B cell (primary cell): Measurements from ENCODE around the gene GRB10. TPM values are rescaled to one million over a fixed set of nuclear protein-coding genes. Genes with fewer than 3 reads are reported as not detected.

Experiments
- ATAC-seq: fragments of 200-7000 bp; cut with Tn5 transposase; one replicate; pipeline ENCODE4 v1.10.0; 2021; ENCODE audit warnings: low read depth, mild to moderate bottlenecking, moderate number of reproducible peaks, moderate library complexity
- CTCF ChIA-PET: fragments of 350-600 bp; sonication (Branson Sonifier 250); formaldehyde crosslinking; loops from one replicate; lab custom pipeline; 2021; ENCODE audit warnings: antibody characterized with exemption, inconsistent platforms; lab: Charles Lee
- POLR2A ChIA-PET: fragments of 350-600 bp; sonication (Branson Sonifier 250); formaldehyde crosslinking; loops from one replicate; lab custom pipeline; 2021; ENCODE audit warnings: antibody characterized with exemption; lab: Charles Lee
- DNase-seq: peaks from one replicate; pipeline ENCODE4 v3.0.0; 2013
- H2AFZ ChIP-seq: 2 replicates; pipeline ENCODE4 v1.6.1; 2012; ENCODE audit warnings: mild to moderate bottlenecking, low read depth, low read length; ENCODE audit not compliant: insufficient read depth, poor library complexity, severe bottlenecking
- H3K27ac ChIP-seq, 2 donors: 1 replicate in 1 of 2; 2 replicates in 1 of 2; pipeline ENCODE4 v1.5.1; 2012 to 2013; ENCODE audit warnings: low read length in 2 of 2, mild to moderate bottlenecking in 2 of 2, moderate library complexity in 1 of 2
- H3K27me3 ChIP-seq, 4 experiments: fragments of 200-600 bp in 1 of 4; sonication (generic) in 1 of 4; replicated peaks in 1 of 4; 1 replicate in 2 of 4; 2 replicates in 2 of 4; pipeline versions ENCODE4 v1.6.1 to v1.7.0; 2013 to 2016; ENCODE audit warnings: low read length in 3 of 4, mild to moderate bottlenecking in 2 of 4, mixed read lengths in 1 of 4, moderate library complexity in 1 of 4; ENCODE audit not compliant: insufficient read depth in 4 of 4, control insufficient read depth in 3 of 4; ENCODE audit errors: control extremely low read depth in 1 of 4
- H3K36me3 ChIP-seq, 2 experiments: replicated peaks in 1 of 2; 1 replicate in 1 of 2; 2 replicates in 1 of 2; pipeline versions ENCODE4 v1.6.1 to v1.7.1; 2013; ENCODE audit warnings: low read length in 1 of 2; ENCODE audit not compliant: insufficient read depth in 2 of 2, control insufficient read depth in 1 of 2; ENCODE audit errors: control extremely low read depth in 1 of 2, extremely low read depth in 1 of 2
- H3K4me1 ChIP-seq, 2 donors: fragments of 200-600 bp in 1 of 2; sonication (generic) in 1 of 2; 1 replicate in 1 of 2; 2 replicates in 1 of 2; pipeline versions ENCODE4 v1.5.1 to v1.6.1; 2013 to 2017; ENCODE audit warnings: low read length in 2 of 2; ENCODE audit not compliant: control insufficient read depth in 2 of 2, insufficient read depth in 2 of 2
- H3K4me2 ChIP-seq: replicated peaks from 2 replicates; pipeline ENCODE3; 2012; ENCODE audit warnings: mild to moderate bottlenecking, low read depth, low read length; ENCODE audit not compliant: poor library complexity, severe bottlenecking
- H3K4me3 ChIP-seq, 5 experiments: fragments of 200-600 bp in 1 of 5; sonication (generic) in 1 of 5; 1 replicate in 3 of 5; 2 replicates in 2 of 5; pipeline versions ENCODE4 v1.5.1 to v1.7.0; 2011 to 2016; ENCODE audit warnings: low read length in 4 of 5, mild to moderate bottlenecking in 4 of 5, low read depth in 2 of 5, control low read depth in 1 of 5, moderate library complexity in 1 of 5; ENCODE audit not compliant: insufficient read depth in 1 of 5; ENCODE audit errors: control extremely low read depth in 1 of 5, extremely low read depth in 1 of 5
- H3K79me2 ChIP-seq: fragments of 200-600 bp; sonication (generic); one replicate; pipeline ENCODE4 v1.6.0; 2016; ENCODE audit warnings: low read length; ENCODE audit not compliant: control insufficient read depth, insufficient read depth
- H3K9ac ChIP-seq: fragments of 200-600 bp; sonication (generic); 2 replicates; pipeline ENCODE4 v1.6.1; 2017; ENCODE audit warnings: mild to moderate bottlenecking, low read length, moderate library complexity
- H3K9me3 ChIP-seq, 3 donors: one replicate each; pipeline versions ENCODE4 v1.6.1 to v1.7.1; 2013; ENCODE audit warnings: low read length in 2 of 3; ENCODE audit not compliant: control insufficient read depth in 2 of 3, insufficient read depth in 1 of 3; ENCODE audit errors: control extremely low read depth in 1 of 3
- H4K20me1 ChIP-seq: 2 replicates; pipeline ENCODE4 v1.6.0; 2012; ENCODE audit warnings: mild to moderate bottlenecking, low read length; ENCODE audit not compliant: insufficient read depth, control insufficient read depth, poor library complexity, severe bottlenecking
- H3K27ac Mint-ChIP-seq: one replicate; pipeline ENCODE4 v1.8.0; 2021; ENCODE audit warnings: mixed read lengths
- H3K27me3 Mint-ChIP-seq: one replicate; pipeline ENCODE4 v1.8.0; 2021; ENCODE audit warnings: mixed read lengths
- H3K4me1 Mint-ChIP-seq: one replicate; pipeline ENCODE4 v1.8.0; 2021; ENCODE audit warnings: mixed read lengths
- H3K4me3 Mint-ChIP-seq: one replicate; pipeline ENCODE4 v1.8.0; 2021; ENCODE audit warnings: mixed read lengths
- H3K9me3 Mint-ChIP-seq: one replicate; pipeline ENCODE4 v1.8.0; 2022; ENCODE audit warnings: mixed read lengths; ENCODE audit not compliant: insufficient read depth
- CTCF ChIP-seq: fragments of 200-600 bp; IDR thresholded peaks from one replicate; pipeline ENCODE4 v1.8.0; 2022; ENCODE audit warnings: antibody characterized with exemption, mild to moderate bottlenecking
- EZH2 ChIP-seq: IDR thresholded peaks from 2 replicates; pipeline ENCODE4 v1.6.1; 2012; ENCODE audit warnings: borderline replicate concordance, low read depth, mild to moderate bottlenecking, moderate library complexity, low read length; ENCODE audit not compliant: insufficient read depth, poor library complexity, severe bottlenecking
- WGBS: methylation state at CpG from one replicate; pipeline ENCODE4 v1.1.5; 2013; ENCODE audit warnings: missing lambda C conversion rate; ENCODE audit not compliant: insufficient coverage; 5-methylcytosine and 5-hydroxymethylcytosine counted together
- intact Hi-C: fragments of 100-400 bp; cut with micrococcal nuclease; formaldehyde crosslinking; loops from one replicate; pipeline ENCODE4 v1.10.0; 2022
- polyA plus RNA-seq: library from polyadenylated mRNA; depleted of rRNA; stranded (reverse); fragments of >200 nt; gene quantifications from 2 replicates; pipeline ENCODE4 v1.2.3, GENCODE V29; 2012
- total RNA-seq, 2 donors: library from RNA; stranded (reverse); fragments of 120-200 nt in 1 of 2; gene quantifications; 1 replicate in 1 of 2; 2 replicates in 1 of 2; pipeline versions ENCODE4 v1.2.3 to v1.2.4, GENCODE V29; 2013 to 2022

Gene GRB10
- total and polyA plus RNA-seq, 2 donors (not counting 1 experiment from before 2014, with no cell fraction given), result 0.04 TPM; not detected in 1

GRCh38 chr7:50775231-50775630 lies 7.5 kb downstream of the GRB10 start:
- H3K4me1 ChIP-seq, result no peaks in the 10 kb centered on the region
- WGBS, result 82% methylated on average over 3 of the region's 3 CpGs
- TF ChIP-seq CTCF, result no peak
- no peak for TF ChIP-seq EZH2
- no peak overlapping the region for H3K27ac Mint-ChIP-seq
- ChIA-PET POLR2A (no interaction called here), CTCF (no interaction called here)
- no peak overlapping the region for H2AFZ ChIP-seq
- H4K20me1 ChIP-seq, result no peaks in the 10 kb centered on the region
- H3K27me3 Mint-ChIP-seq, result peaks cover 3% of the 10 kb centered on the region
- no peaks in the 10 kb centered on the region for H3K36me3 ChIP-seq
- H3K9me3 ChIP-seq, result peaks cover 0 to 9% (median 0%) of the 10 kb centered on the region in 3 donors
- H3K79me2 ChIP-seq, result no peaks in the 10 kb centered on the region
- no peak overlapping the region for H3K9ac ChIP-seq
- H3K4me1 Mint-ChIP-seq, result no peaks in the 10 kb centered on the region
- DNase-seq, result no peak
- no peaks in the 10 kb centered on the region for H3K9me3 Mint-ChIP-seq
- ATAC-seq, result no peak
- H3K4me3 ChIP-seq, result no peak overlapping the region
- H3K4me3 Mint-ChIP-seq, result no peak overlapping the region
- no peak overlapping the region for H3K4me2 ChIP-seq
- no peak overlapping the region for H3K27ac ChIP-seq
- intact Hi-C loops, result no loop called here
- no peaks in the 10 kb centered on the region for H3K27me3 ChIP-seq

GRCh38 chr7:50774319-50774718 lies 8.4 kb downstream of the GRB10 start:
- CTCF ChIA-PET, result no interaction called here

More at GRCh38 chr7:50774319-50774718, 8.4 kb downstream of the GRB10 start:
- no peaks in the 10 kb centered on the region for H3K9me3 Mint-ChIP-seq
- WGBS, result 80% methylated on average over 1 of the region's 1 CpG
- no peak overlapping the region for H2AFZ ChIP-seq
- H3K27ac Mint-ChIP-seq, result no peak overlapping the region
- H3K4me3 ChIP-seq, result no peak overlapping the region
- DNase-seq (no peak), ATAC-seq (no peak)
- H3K4me3 Mint-ChIP-seq, result no peak overlapping the region
- H3K27me3 ChIP-seq, result no peaks in the 10 kb centered on the region
- no peaks in the 10 kb centered on the region for H3K36me3 ChIP-seq
- H3K9ac ChIP-seq, result no peak overlapping the region
- H3K27me3 Mint-ChIP-seq, result peaks cover 3% of the 10 kb centered on the region
- no peaks in the 10 kb centered on the region for H3K4me1 ChIP-seq
- H3K9me3 ChIP-seq, result peaks cover 0 to 9% (median 0%) of the 10 kb centered on the region in 3 donors
- no peaks in the 10 kb centered on the region for H3K79me2 ChIP-seq
- H3K4me1 Mint-ChIP-seq, result no peaks in the 10 kb centered on the region
- no peak overlapping the region for H3K27ac ChIP-seq
- TF ChIP-seq EZH2, result no peak
- no peak for TF ChIP-seq CTCF
- intact Hi-C loops, result no loop called here
- H4K20me1 ChIP-seq, result no peaks in the 10 kb centered on the region
- POLR2A ChIA-PET, result no interaction called here
- no peak overlapping the region for H3K4me2 ChIP-seq
